Cardiac muscle cell (in vitro differentiated cells and primary cell): ENCODE data around the gene PRR14L. TPM values are rescaled to one million over a fixed set of nuclear protein-coding genes. Genes with fewer than 3 reads are reported as not detected.

Experiments
- DNase-seq, 2 donors: peaks; one replicate each; pipeline versions ENCODE4 v3.0.0 to v3.0.0-alpha.2; 2010 to 2017; ENCODE audit warnings: low read depth in 1 of 2, low spot score in 1 of 2
- H3K27ac ChIP-seq: fragments of 200-600 bp; sonication (generic); 2 replicates; pipeline ENCODE4 v1.5.1; 2016
- H3K27me3 ChIP-seq: fragments of 200-600 bp; sonication (generic); 2 replicates; pipeline ENCODE4 v1.6.0; 2016; ENCODE audit warnings: control low read depth
- H3K36me3 ChIP-seq: fragments of 200-600 bp; sonication (generic); 2 replicates; pipeline ENCODE4 v1.5.1; 2016; ENCODE audit warnings: control low read depth
- H3K4me1 ChIP-seq: fragments of 200-600 bp; sonication (generic); 2 replicates; pipeline ENCODE4 v1.8.1; 2017; ENCODE audit warnings: low read depth, mild to moderate bottlenecking, mixed run types
- H3K4me3 ChIP-seq: fragments of 200-600 bp; sonication (generic); 2 replicates; pipeline ENCODE4 v1.5.1; 2016; ENCODE audit warnings: mild to moderate bottlenecking
- H3K9me3 ChIP-seq: fragments of 200-600 bp; sonication (generic); 2 replicates; pipeline ENCODE4 v1.5.1; 2017; ENCODE audit warnings: low read depth, mild to moderate bottlenecking, control low read depth
- polyA plus RNA-seq: library from polyadenylated mRNA; unstranded; fragments of >200 nt; fragmentation: Nextera tagmentation; extraction: Ambion mirVana; gene quantifications from 2 replicates; pipeline ENCODE4 v1.2.1, GENCODE V29; 2016
- total RNA-seq: library from RNA; depleted of rRNA; stranded (reverse); fragments of >200 nt; gene quantifications from 2 replicates; pipeline ENCODE4 v1.2.3, GENCODE V29; 2016
- TF ChIP-seq, protein P1 (sequence below): IDR thresholded peaks from 2 replicates; pipeline ENCODE4 v1.5.1; 2012; ENCODE audit warnings: low read depth, mild to moderate bottlenecking, low read length

PRR14L gene
- total and polyA plus RNA-seq, 2 experiments from 2014 or later = 13.8 to 21.1 TPM

GRCh38 chr22:31730344-31730711 is 19.6 kb downstream of the PRR14L start:
- no peak for DNase-seq
- Histone ChIP-seq H3K4me3 (no peak overlapping the region), H3K9me3 (no peaks in the 10 kb centered on the region), H3K36me3 (peaks cover under 1% of the 10 kb centered on the region), H3K4me1 (no peaks in the 10 kb centered on the region), H3K27ac (no peak overlapping the region), H3K27me3 (no peaks in the 10 kb centered on the region)
- TF ChIP-seq, protein P1, sequence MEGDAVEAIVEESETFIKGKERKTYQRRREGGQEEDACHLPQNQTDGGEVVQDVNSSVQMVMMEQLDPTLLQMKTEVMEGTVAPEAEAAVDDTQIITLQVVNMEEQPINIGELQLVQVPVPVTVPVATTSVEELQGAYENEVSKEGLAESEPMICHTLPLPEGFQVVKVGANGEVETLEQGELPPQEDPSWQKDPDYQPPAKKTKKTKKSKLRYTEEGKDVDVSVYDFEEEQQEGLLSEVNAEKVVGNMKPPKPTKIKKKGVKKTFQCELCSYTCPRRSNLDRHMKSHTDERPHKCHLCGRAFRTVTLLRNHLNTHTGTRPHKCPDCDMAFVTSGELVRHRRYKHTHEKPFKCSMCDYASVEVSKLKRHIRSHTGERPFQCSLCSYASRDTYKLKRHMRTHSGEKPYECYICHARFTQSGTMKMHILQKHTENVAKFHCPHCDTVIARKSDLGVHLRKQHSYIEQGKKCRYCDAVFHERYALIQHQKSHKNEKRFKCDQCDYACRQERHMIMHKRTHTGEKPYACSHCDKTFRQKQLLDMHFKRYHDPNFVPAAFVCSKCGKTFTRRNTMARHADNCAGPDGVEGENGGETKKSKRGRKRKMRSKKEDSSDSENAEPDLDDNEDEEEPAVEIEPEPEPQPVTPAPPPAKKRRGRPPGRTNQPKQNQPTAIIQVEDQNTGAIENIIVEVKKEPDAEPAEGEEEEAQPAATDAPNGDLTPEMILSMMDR = no peak

DNA sequence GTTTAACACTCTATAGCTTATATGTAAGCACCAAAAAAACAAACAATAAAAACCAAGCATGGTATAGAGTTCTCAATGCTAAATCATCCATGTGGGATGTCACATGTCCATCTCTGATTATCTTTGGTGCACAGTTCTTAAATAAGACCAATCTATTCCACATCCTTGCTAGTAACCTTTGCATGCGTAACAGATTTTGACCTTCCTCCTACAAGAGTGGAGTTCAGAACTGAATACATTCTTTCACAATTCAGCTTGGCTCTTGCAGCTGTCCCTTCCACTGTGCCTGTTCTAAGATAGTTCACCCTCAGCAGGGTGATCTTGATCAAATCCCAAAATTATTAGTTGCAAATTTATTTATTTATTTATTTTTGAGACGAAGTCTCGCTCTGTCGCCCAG is 21.1 kb downstream of the PRR14L start:
- H3K36me3 ChIP-seq = peaks cover 7% of the 10 kb centered on the region
- no peak for DNase-seq
- H3K27ac ChIP-seq = no peak overlapping the region
- H3K9me3 ChIP-seq = no peaks in the 10 kb centered on the region
- TF ChIP-seq, protein P1 = no peak
- H3K4me1 ChIP-seq = no peaks in the 10 kb centered on the region
- no peak overlapping the region for H3K4me3 ChIP-seq
- no peaks in the 10 kb centered on the region for H3K27me3 ChIP-seq

DNA sequence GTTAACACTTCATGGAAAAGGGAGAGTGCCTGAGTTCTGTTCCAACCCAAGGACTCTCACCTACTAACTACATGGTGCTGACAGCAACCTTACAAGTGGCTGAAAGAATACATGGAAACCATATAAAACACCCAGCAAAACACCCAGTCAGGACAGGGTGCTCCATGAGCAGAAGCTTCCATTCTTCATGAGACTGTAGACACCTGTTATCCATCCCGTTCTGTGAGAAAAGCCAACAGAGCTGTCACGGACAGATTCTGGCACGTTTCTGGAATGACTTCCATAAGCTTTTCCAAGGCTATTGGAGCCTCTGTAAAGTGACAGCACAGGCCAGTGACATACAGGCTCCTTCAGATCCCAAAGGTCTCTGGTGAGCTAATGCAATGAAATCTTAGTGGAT is 23.2 kb downstream of the PRR14L start:
- TF ChIP-seq, protein P1 = no peak
- H3K27me3 ChIP-seq = no peaks in the 10 kb centered on the region
- peak overlapping the region; percentile 15 for H3K27ac ChIP-seq
- no peaks in the 10 kb centered on the region for H3K4me1 ChIP-seq
- H3K36me3 ChIP-seq = peaks cover 7% of the 10 kb centered on the region
- no peak overlapping the region for H3K4me3 ChIP-seq
- no peak for DNase-seq
- H3K9me3 ChIP-seq = no peaks in the 10 kb centered on the region

GRCh38 chr22:31723723-31724122 is 26.2 kb downstream of the PRR14L start:
- DNase-seq = no peak
- Histone ChIP-seq H3K4me3 (no peak overlapping the region), H3K27me3 (no peaks in the 10 kb centered on the region), H3K36me3 (peaks cover 14% of the 10 kb centered on the region), H3K9me3 (no peaks in the 10 kb centered on the region), H3K4me1 (no peaks in the 10 kb centered on the region), H3K27ac (no peak overlapping the region)
- TF ChIP-seq, protein P1 = no peak

DNA sequence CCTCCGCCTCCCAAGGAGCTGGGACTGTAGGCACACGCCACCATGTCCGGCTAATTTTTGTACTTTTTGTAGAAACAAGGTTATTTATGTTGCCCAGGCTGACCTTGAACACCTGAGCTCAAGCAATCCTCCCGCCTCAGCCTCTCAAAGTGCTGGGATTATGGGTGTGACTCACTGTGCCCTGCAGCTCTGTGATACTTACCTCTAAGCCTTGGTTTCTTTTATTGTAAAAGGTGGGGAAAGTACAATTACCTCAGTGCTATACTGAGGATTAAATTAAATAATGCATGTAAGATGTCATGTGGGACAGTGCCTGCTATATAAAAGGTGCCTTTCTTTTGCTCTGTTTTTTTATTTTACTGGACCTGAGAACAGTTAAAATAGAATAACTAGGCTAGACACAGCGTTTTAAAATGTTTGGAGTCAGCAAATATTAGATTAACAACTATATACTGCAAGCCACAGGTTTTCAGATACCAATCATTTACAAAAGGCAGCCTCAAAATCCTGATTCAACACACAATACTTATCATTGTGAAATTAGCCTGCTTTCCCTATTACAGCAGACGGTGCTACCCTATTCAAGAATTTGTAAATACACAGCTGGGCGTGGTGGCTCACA is 30.0 kb downstream of the PRR14L start:
- peaks cover 28% of the 10 kb centered on the region for H3K36me3 ChIP-seq
- no peak overlapping the region for H3K4me3 ChIP-seq
- TF ChIP-seq, protein P1 = no peak
- H3K9me3 ChIP-seq = no peaks in the 10 kb centered on the region
- no peak overlapping the region for H3K27ac ChIP-seq
- no peaks in the 10 kb centered on the region for H3K27me3 ChIP-seq
- no peak for DNase-seq
- H3K4me1 ChIP-seq = peaks cover 3% of the 10 kb centered on the region
